ENCODE measurements around the gene CRBN.

GRCh38 chr3:3212781-3213440 lies 33.4 kb upstream of the CRBN start:
- TF ChIP-seq CTCF (conservative IDR thresholded peaks at IDR 0.05; ENCODE audit: low read length) (no peak), EZH2phosphoT487 (IDR thresholded peaks at IDR 0.05; ENCODE audit: borderline replicate concordance) (no peak)

Data from Loucy (cell line).